Endodermal cell (in vitro differentiated cells): Measurements from ENCODE around the gene IHH. TPM values are rescaled to one million over a fixed set of nuclear protein-coding genes. Genes with fewer than 3 reads are reported as not detected.

Experiments
- DNase-seq: peaks from one replicate; pipeline ENCODE4 v3.0.0-alpha.2; 2017
- H3K27ac ChIP-seq: 2 replicates; pipeline ENCODE4 v1.5.1; 2013; ENCODE audit warnings: mild to moderate bottlenecking, low read depth, low read length, moderate library complexity
- H3K27me3 ChIP-seq: 2 replicates; pipeline ENCODE4 v1.6.1; 2013; ENCODE audit warnings: mild to moderate bottlenecking, low read length, moderate library complexity; ENCODE audit not compliant: insufficient read depth, control insufficient read depth, poor library complexity, severe bottlenecking
- H3K36me3 ChIP-seq: 2 replicates; pipeline ENCODE4 v1.7.0; 2013; ENCODE audit warnings: mild to moderate bottlenecking, low read length, moderate library complexity; ENCODE audit not compliant: control insufficient read depth, insufficient read depth
- H3K4me1 ChIP-seq: one replicate; pipeline ENCODE4 v1.7.0; 2013; ENCODE audit warnings: low read length; ENCODE audit not compliant: control insufficient read depth, insufficient read depth
- H3K4me3 ChIP-seq: 2 replicates; pipeline ENCODE4 v1.5.1; 2013; ENCODE audit warnings: mild to moderate bottlenecking, low read length, moderate library complexity
- H3K9ac ChIP-seq: 2 replicates; pipeline ENCODE4 v1.6.1; 2013; ENCODE audit warnings: mild to moderate bottlenecking, low read length, moderate library complexity; ENCODE audit not compliant: poor library complexity, severe bottlenecking; ENCODE audit errors: extremely low read depth
- H3K9me3 ChIP-seq: 2 replicates; pipeline ENCODE4 v1.6.1; 2013; ENCODE audit warnings: mild to moderate bottlenecking, low read length, moderate library complexity; ENCODE audit not compliant: control insufficient read depth
- H3K27ac Mint-ChIP-seq: 2 replicates; pipeline ENCODE4 v1.8.0; 2020; ENCODE audit warnings: mixed read lengths
- H3K27me3 Mint-ChIP-seq: 2 replicates; pipeline ENCODE4 v1.8.0; 2021; ENCODE audit warnings: mild to moderate bottlenecking, mixed read lengths; ENCODE audit not compliant: insufficient read depth
- H3K36me3 Mint-ChIP-seq: 2 replicates; pipeline ENCODE4 v1.8.0; 2020; ENCODE audit warnings: low read depth, mixed read lengths
- H3K4me1 Mint-ChIP-seq: 2 replicates; pipeline ENCODE4 v1.8.0; 2020; ENCODE audit warnings: mixed read lengths
- H3K4me3 Mint-ChIP-seq: 2 replicates; pipeline ENCODE4 v1.8.0; 2020; ENCODE audit warnings: mild to moderate bottlenecking, moderate library complexity, mixed read lengths
- H3K9me3 Mint-ChIP-seq: 2 replicates; pipeline ENCODE4 v1.8.0; 2020; ENCODE audit warnings: mild to moderate bottlenecking, mixed read lengths
- WGBS, 2 experiments: methylation state at CpG; one replicate each; pipeline versions ENCODE4 v1.1.5 to v1.1.7; 2013; ENCODE audit warnings: missing lambda C conversion rate in 2 of 2, mixed read lengths in 1 of 2; ENCODE audit not compliant: insufficient coverage in 1 of 2, insufficient read length in 1 of 2; 5-methylcytosine and 5-hydroxymethylcytosine counted together
- total RNA-seq, 2 donors: library from RNA; stranded (reverse); fragmentation: NEBNext Ultra II Directional in 1 of 2; extraction: Animal tissue kit (Norgen Biotek cat#: 25700) in 1 of 2; gene quantifications; 2 replicates in 1 of 2; 3 replicates in 1 of 2; pipeline ENCODE4 v1.2.1, GENCODE V29; 2021
- TF ChIP-seq, protein P1 (sequence below): fragments of 200-600 bp; sonication (generic); conservative IDR thresholded peaks from 2 replicates; pipeline ENCODE4 v1.5.0; 2021; ENCODE audit warnings: antibody characterized with exemption, mild to moderate bottlenecking

The IHH gene
- total RNA-seq, 2 donors from 2014 or later, result 2.1 to 10.3 TPM

- WGBS, 2 experiments, result 10 to 50% methylated on average over 3 to 14 of the region's 14 CpGs
- Mint-ChIP-seq H3K9me3 (no peaks in the 10 kb centered on the region), H3K4me1 (peaks cover 38% of the 10 kb centered on the region), H3K4me3 (no peak overlapping the region), H3K27me3 (no peaks in the 10 kb centered on the region), H3K27ac (no peak overlapping the region), H3K36me3 (peaks cover 20% of the 10 kb centered on the region)
- H3K4me3 ChIP-seq, result no peak overlapping the region
- TF ChIP-seq, protein P1, sequence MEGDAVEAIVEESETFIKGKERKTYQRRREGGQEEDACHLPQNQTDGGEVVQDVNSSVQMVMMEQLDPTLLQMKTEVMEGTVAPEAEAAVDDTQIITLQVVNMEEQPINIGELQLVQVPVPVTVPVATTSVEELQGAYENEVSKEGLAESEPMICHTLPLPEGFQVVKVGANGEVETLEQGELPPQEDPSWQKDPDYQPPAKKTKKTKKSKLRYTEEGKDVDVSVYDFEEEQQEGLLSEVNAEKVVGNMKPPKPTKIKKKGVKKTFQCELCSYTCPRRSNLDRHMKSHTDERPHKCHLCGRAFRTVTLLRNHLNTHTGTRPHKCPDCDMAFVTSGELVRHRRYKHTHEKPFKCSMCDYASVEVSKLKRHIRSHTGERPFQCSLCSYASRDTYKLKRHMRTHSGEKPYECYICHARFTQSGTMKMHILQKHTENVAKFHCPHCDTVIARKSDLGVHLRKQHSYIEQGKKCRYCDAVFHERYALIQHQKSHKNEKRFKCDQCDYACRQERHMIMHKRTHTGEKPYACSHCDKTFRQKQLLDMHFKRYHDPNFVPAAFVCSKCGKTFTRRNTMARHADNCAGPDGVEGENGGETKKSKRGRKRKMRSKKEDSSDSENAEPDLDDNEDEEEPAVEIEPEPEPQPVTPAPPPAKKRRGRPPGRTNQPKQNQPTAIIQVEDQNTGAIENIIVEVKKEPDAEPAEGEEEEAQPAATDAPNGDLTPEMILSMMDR, result peak; percentile 89
- no peaks in the 10 kb centered on the region for H3K27me3 ChIP-seq
- H3K4me1 ChIP-seq, result peaks cover 7% of the 10 kb centered on the region
- H3K9me3 ChIP-seq, result no peaks in the 10 kb centered on the region
- peaks cover 31% of the 10 kb centered on the region for H3K36me3 ChIP-seq
- no peak overlapping the region for H3K9ac ChIP-seq
- H3K27ac ChIP-seq, result no peak overlapping the region
- DNase-seq, result peak; percentile 89
Measured at GRCh38 chr2:219073413-219074129, 12.8 kb upstream of the IHH start.

GRCh38 chr2:219072741-219073250 lies 12.1 kb upstream of the IHH start:
- WGBS, 2 experiments, result 89 to 92% methylated on average over 5 to 8 of the region's 9 CpGs
- Histone ChIP-seq H3K9ac (no peak overlapping the region), H3K4me1 (peaks cover 7% of the 10 kb centered on the region), H3K9me3 (no peaks in the 10 kb centered on the region), H3K27ac (no peak overlapping the region), H3K27me3 (peaks cover 2% of the 10 kb centered on the region), H3K4me3 (no peak overlapping the region), H3K36me3 (peaks cover 31% of the 10 kb centered on the region)
- Mint-ChIP-seq H3K27ac (no peak overlapping the region), H3K27me3 (peaks cover 3% of the 10 kb centered on the region), H3K9me3 (no peaks in the 10 kb centered on the region), H3K4me3 (no peak overlapping the region), H3K4me1 (peaks cover 38% of the 10 kb centered on the region), H3K36me3 (peaks cover 20% of the 10 kb centered on the region)
- no peak for DNase-seq
- TF ChIP-seq, protein P1, result no peak

DNA sequence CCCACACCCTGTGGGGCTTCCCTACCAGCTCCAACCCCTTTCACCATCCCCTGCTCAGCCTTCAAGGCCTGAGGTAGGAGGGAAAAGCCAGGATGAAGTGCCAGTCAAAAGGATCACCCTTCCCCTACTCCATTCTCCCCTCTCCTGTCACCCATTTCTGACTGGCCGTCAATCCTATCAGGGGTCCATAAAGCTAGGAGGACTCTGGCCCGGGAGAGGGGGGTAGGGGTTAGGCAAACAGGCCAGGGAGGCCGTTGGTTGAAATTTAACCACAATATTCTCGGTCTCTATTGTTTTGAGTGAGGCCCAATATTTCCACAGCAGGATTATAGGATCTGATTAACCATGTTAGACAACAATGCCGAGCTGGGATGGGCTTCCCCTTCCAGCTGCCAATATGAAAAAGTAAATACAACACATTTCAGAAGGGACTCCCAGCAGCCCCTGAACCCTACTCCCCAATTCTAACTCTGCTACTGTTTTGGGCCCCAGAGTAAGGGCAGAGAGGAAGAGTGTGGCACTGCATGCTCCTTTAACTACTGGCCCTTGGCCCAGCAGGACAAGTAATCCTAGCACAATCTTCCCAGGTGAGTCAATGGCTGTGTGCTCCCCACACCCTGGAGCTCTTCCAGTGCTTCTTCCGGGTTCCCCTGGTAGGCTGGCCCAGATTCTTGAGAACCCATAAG lies 10.6 kb upstream of the IHH start:
- H3K36me3 ChIP-seq, result peaks cover 16% of the 10 kb centered on the region
- no peak for DNase-seq
- Mint-ChIP-seq H3K27me3 (peaks cover 12% of the 10 kb centered on the region), H3K9me3 (no peaks in the 10 kb centered on the region), H3K27ac (no peak overlapping the region), H3K36me3 (peaks cover 10% of the 10 kb centered on the region), H3K4me3 (peak overlapping the region; percentile 7), H3K4me1 (peaks cover 38% of the 10 kb centered on the region)
- no peak overlapping the region for H3K9ac ChIP-seq
- H3K4me3 ChIP-seq, result no peak overlapping the region
- peaks cover 7% of the 10 kb centered on the region for H3K4me1 ChIP-seq
- H3K27me3 ChIP-seq, result peaks cover 8% of the 10 kb centered on the region
- H3K27ac ChIP-seq, result no peak overlapping the region
- TF ChIP-seq, protein P1, result no peak
- H3K9me3 ChIP-seq, result no peaks in the 10 kb centered on the region
- 87 to 93% methylated on average over 5 to 6 of the region's 6 CpGs for WGBS, 2 experiments
